ENCODE data around the gene C5orf63. TPM values are rescaled to one million over a fixed set of nuclear protein-coding genes. Genes with fewer than 3 reads are reported as not detected.
"Not testable (repeated sequence)": the region's sequence is repeated elsewhere in the genome, so short reads cannot be mapped to it uniquely, and the experiment has no call there.

The C5orf63 gene
- total RNA-seq, 2 experiments from 2014 or later: 6.4 to 6.5 TPM

GRCh38 chr5:127012916-127013315 is 60.4 kb downstream of the C5orf63 start:
- Mint-ChIP-seq H3K36me3 (ENCODE audit: low read depth) (peaks cover 2% of the 10 kb centered on the region), H3K4me1 (ENCODE audit: low read depth) (peaks cover 5% of the 10 kb centered on the region), H3K4me3 (no peak overlapping the region), H3K27ac (no peak overlapping the region), H3K27me3 (ENCODE audit: low read depth) (no peaks in the 10 kb centered on the region), H3K9me3 (ENCODE audit: insufficient read depth) (peaks cover 4% of the 10 kb centered on the region)
- DNase-seq: no peak
- CTCF ChIA-PET: no interaction called here
- POLR2A ChIA-PET: no interaction called here
- ATAC-seq: no peak

- ChIA-PET POLR2A (no interaction called here), CTCF (interaction anchor here (1.5 kb wide), 1 partner anchor 17 kb away, joined by 4 read pairs; no protein-coding TSS in a partner anchor)
- Mint-ChIP-seq H3K27ac (no peak overlapping the region), H3K36me3 (ENCODE audit: low read depth) (peaks cover 2% of the 10 kb centered on the region), H3K9me3 (ENCODE audit: insufficient read depth) (peaks cover 4% of the 10 kb centered on the region), H3K27me3 (ENCODE audit: low read depth) (no peaks in the 10 kb centered on the region), H3K4me3 (no peak overlapping the region), H3K4me1 (ENCODE audit: low read depth) (peaks cover 5% of the 10 kb centered on the region)
- no peak for DNase-seq
- no peak for ATAC-seq
Observed at GRCh38 chr5:127011961-127012644, 61.2 kb downstream of the C5orf63 start.

- no peak overlapping the region for H3K27ac Mint-ChIP-seq
- DNase-seq (no peak), ATAC-seq (no peak)
- H3K4me3 Mint-ChIP-seq: no peak overlapping the region
- H3K27me3 Mint-ChIP-seq (ENCODE audit: low read depth): no peaks in the 10 kb centered on the region
- peaks cover 7% of the 10 kb centered on the region for H3K4me1 Mint-ChIP-seq (ENCODE audit: low read depth)
- ChIA-PET POLR2A (no interaction called here), CTCF (interaction anchor here (1.5 kb wide), 1 partner anchor 18 kb away, joined by 4 read pairs; no protein-coding TSS in a partner anchor)
- H3K36me3 Mint-ChIP-seq (ENCODE audit: low read depth): no peaks in the 10 kb centered on the region
- peaks cover 4% of the 10 kb centered on the region for H3K9me3 Mint-ChIP-seq (ENCODE audit: insufficient read depth)
Observed at GRCh38 chr5:127011153-127011552, 62.1 kb downstream of the C5orf63 start.

- DNase-seq (no peak), ATAC-seq (no peak)
- Mint-ChIP-seq H3K4me1 (ENCODE audit: low read depth) (peaks cover 7% of the 10 kb centered on the region), H3K36me3 (ENCODE audit: low read depth) (no peaks in the 10 kb centered on the region), H3K9me3 (ENCODE audit: insufficient read depth) (peaks cover 4% of the 10 kb centered on the region), H3K27ac (no peak overlapping the region), H3K4me3 (no peak overlapping the region), H3K27me3 (ENCODE audit: low read depth) (no peaks in the 10 kb centered on the region)
- ChIA-PET CTCF (no interaction called here), POLR2A (no interaction called here)
Observed at GRCh38 chr5:127010362-127010761, 62.9 kb downstream of the C5orf63 start.

- H3K9me3 Mint-ChIP-seq (ENCODE audit: insufficient read depth): peaks cover 4% of the 10 kb centered on the region
- ChIA-PET CTCF (no interaction called here), POLR2A (no interaction called here)
- no peak overlapping the region for H3K27ac Mint-ChIP-seq
- H3K4me1 Mint-ChIP-seq (ENCODE audit: low read depth): peaks cover 7% of the 10 kb centered on the region
- H3K36me3 Mint-ChIP-seq (ENCODE audit: low read depth): no peaks in the 10 kb centered on the region
- no peaks in the 10 kb centered on the region for H3K27me3 Mint-ChIP-seq (ENCODE audit: low read depth)
- ATAC-seq: no peak
- no peak overlapping the region for H3K4me3 Mint-ChIP-seq
- no peak for DNase-seq
Observed at GRCh38 chr5:127009784-127010183, 63.5 kb downstream of the C5orf63 start.

GRCh38 chr5:127008300-127008975 is 64.9 kb downstream of the C5orf63 start:
- ATAC-seq (no peak), DNase-seq (no peak)
- ChIA-PET CTCF (no interaction called here), POLR2A (no interaction called here)
- Mint-ChIP-seq H3K27me3 (ENCODE audit: low read depth) (no peaks in the 10 kb centered on the region), H3K27ac (no peak overlapping the region), H3K4me1 (ENCODE audit: low read depth) (peaks cover 7% of the 10 kb centered on the region), H3K4me3 (no peak overlapping the region), H3K36me3 (ENCODE audit: low read depth) (no peaks in the 10 kb centered on the region), H3K9me3 (ENCODE audit: insufficient read depth) (peaks cover 4% of the 10 kb centered on the region)

- DNase-seq (no peak), ATAC-seq (no peak)
- peaks cover 4% of the 10 kb centered on the region for H3K9me3 Mint-ChIP-seq (ENCODE audit: insufficient read depth)
- no peak overlapping the region for H3K4me3 Mint-ChIP-seq
- H3K36me3 Mint-ChIP-seq (ENCODE audit: low read depth): no peaks in the 10 kb centered on the region
- CTCF ChIA-PET: no interaction called here
- POLR2A ChIA-PET: no interaction called here
- peaks cover 7% of the 10 kb centered on the region for H3K4me1 Mint-ChIP-seq (ENCODE audit: low read depth)
- no peak overlapping the region for H3K27ac Mint-ChIP-seq
- H3K27me3 Mint-ChIP-seq (ENCODE audit: low read depth): no peaks in the 10 kb centered on the region
Observed at GRCh38 chr5:127007522-127007921, 65.8 kb downstream of the C5orf63 start.

GRCh38 chr5:127006744-127007143 is 66.6 kb downstream of the C5orf63 start:
- ChIA-PET POLR2A (interaction anchor here (0.6 kb wide), 1 partner anchor 61 kb away, joined by 3 read pairs; no protein-coding TSS in a partner anchor), CTCF (no interaction called here)
- ATAC-seq (no peak), DNase-seq (no peak)
- H3K36me3 Mint-ChIP-seq (ENCODE audit: low read depth): no peaks in the 10 kb centered on the region
- no peak overlapping the region for H3K27ac Mint-ChIP-seq
- no peaks in the 10 kb centered on the region for H3K27me3 Mint-ChIP-seq (ENCODE audit: low read depth)
- no peak overlapping the region for H3K4me3 Mint-ChIP-seq
- H3K9me3 Mint-ChIP-seq (ENCODE audit: insufficient read depth): peaks cover 4% of the 10 kb centered on the region
- peaks cover 4% of the 10 kb centered on the region for H3K4me1 Mint-ChIP-seq (ENCODE audit: low read depth)

- ATAC-seq; CTCF ChIA-PET; DNase-seq; POLR2A ChIA-PET; H3K27me3 Mint-ChIP-seq (ENCODE audit: low read depth); H3K9me3 Mint-ChIP-seq (ENCODE audit: insufficient read depth); H3K4me1 Mint-ChIP-seq (ENCODE audit: low read depth); H3K4me3 Mint-ChIP-seq; H3K27ac Mint-ChIP-seq; H3K36me3 Mint-ChIP-seq (ENCODE audit: low read depth): not testable (repeated sequence)
Observed at GRCh38 chr5:127005282-127005681, 68.0 kb downstream of the C5orf63 start.

- Mint-ChIP-seq H3K27me3 (ENCODE audit: low read depth) (no peaks in the 10 kb centered on the region), H3K36me3 (ENCODE audit: low read depth) (no peaks in the 10 kb centered on the region), H3K9me3 (ENCODE audit: insufficient read depth) (no peaks in the 10 kb centered on the region), H3K4me3 (no peak overlapping the region), H3K27ac (no peak overlapping the region), H3K4me1 (ENCODE audit: low read depth) (peaks cover 2% of the 10 kb centered on the region)
- POLR2A ChIA-PET: interaction anchor here (1.0 kb wide), 1 partner anchor 68 kb away, joined by 3 read pairs; the partner anchor contains the start of gene C5orf63
- DNase-seq (no peak), ATAC-seq (no peak)
- CTCF ChIA-PET: no interaction called here
Observed at GRCh38 chr5:127004721-127005120, 68.6 kb downstream of the C5orf63 start.

GRCh38 chr5:127003798-127004495 is 69.4 kb downstream of the C5orf63 start:
- no peaks in the 10 kb centered on the region for H3K9me3 Mint-ChIP-seq (ENCODE audit: insufficient read depth)
- no peak overlapping the region for H3K4me3 Mint-ChIP-seq
- CTCF ChIA-PET: no interaction called here
- DNase-seq (no peak), ATAC-seq (no peak)
- H3K4me1 Mint-ChIP-seq (ENCODE audit: low read depth): peaks cover 2% of the 10 kb centered on the region
- H3K36me3 Mint-ChIP-seq (ENCODE audit: low read depth): no peaks in the 10 kb centered on the region
- POLR2A ChIA-PET: interaction anchor here (1.0 kb wide), 1 partner anchor 69 kb away, joined by 3 read pairs; the partner anchor contains the start of gene C5orf63
- no peak overlapping the region for H3K27ac Mint-ChIP-seq
- no peaks in the 10 kb centered on the region for H3K27me3 Mint-ChIP-seq (ENCODE audit: low read depth)

- ChIA-PET CTCF (no interaction called here), POLR2A (no interaction called here)
- no peaks in the 10 kb centered on the region for H3K9me3 Mint-ChIP-seq (ENCODE audit: insufficient read depth)
- H3K4me1 Mint-ChIP-seq (ENCODE audit: low read depth): peaks cover 2% of the 10 kb centered on the region
- no peak for DNase-seq
- H3K4me3 Mint-ChIP-seq: no peak overlapping the region
- no peaks in the 10 kb centered on the region for H3K27me3 Mint-ChIP-seq (ENCODE audit: low read depth)
- H3K36me3 Mint-ChIP-seq (ENCODE audit: low read depth): no peaks in the 10 kb centered on the region
- no peak for ATAC-seq
- no peak overlapping the region for H3K27ac Mint-ChIP-seq
Observed at GRCh38 chr5:127002390-127002789, 70.9 kb downstream of the C5orf63 start.
